Caki2 (cell line): ENCODE measurements around the gene ALKBH3. TPM values are rescaled to one million over a fixed set of nuclear protein-coding genes. Genes with fewer than 3 reads are reported as not detected.

Experiments
- total RNA-seq: library from RNA; depleted of rRNA; stranded (reverse); fragments of >200 nt; shearing (Covaris generic); gene quantifications from 2 replicates; pipeline ENCODE4 v1.2.3, GENCODE V29; 2014; ENCODE audit warnings: low replicate concordance; rRNA removed

ALKBH3 gene
- total RNA-seq, 1 experiment from 2014 or later, result 43.1 TPM

Other genes with a start within 250 kb of the ALKBH3 start
- 26.5 and 42.0 TPM in 2 replicates for gene HSD17B12, start 200.1 kb upstream of the ALKBH3 start, total RNA-seq
- gene C11orf96, start 61.8 kb downstream of the ALKBH3 start, total RNA-seq, result not detected in 2 replicates
- not detected in 2 replicates for gene ACCSL, start 167.2 kb downstream of the ALKBH3 start, total RNA-seq
- gene ACCS, start 185.4 kb downstream of the ALKBH3 start, total RNA-seq, result 13.4 and 22.1 TPM in 2 replicates
- gene EXT2, start 214.8 kb downstream of the ALKBH3 start, total RNA-seq, result 84.2 and 89.6 TPM in 2 replicates